HEK293 (cell line): ENCODE data around the gene SPEF1.

Experiments
- FEZF1 ChIP-seq: fragments of 450-650 bp; formaldehyde crosslinking; IDR thresholded peaks from 2 replicates; pipeline ENCODE4 v1.5.1; 2016; ENCODE audit warnings: missing biosample characterization, missing genetic modification characterization
- GLIS2 ChIP-seq: fragments of 450-650 bp; formaldehyde crosslinking; IDR thresholded peaks from 2 replicates; pipeline ENCODE4 v1.5.1; 2016; ENCODE audit warnings: missing biosample characterization, missing genetic modification characterization
- KLF8 ChIP-seq: fragments of 450-650 bp; formaldehyde crosslinking; IDR thresholded peaks from 2 replicates; pipeline ENCODE4 v1.5.1; 2016; ENCODE audit warnings: missing biosample characterization, missing genetic modification characterization
- KLF9 ChIP-seq: fragments of 450-650 bp; formaldehyde crosslinking; IDR thresholded peaks from 2 replicates; pipeline ENCODE4 v1.5.1; 2016; ENCODE audit warnings: missing biosample characterization, missing genetic modification characterization, low read depth
- SETDB1 ChIP-seq: IDR thresholded peaks from one replicate; pipeline ENCODE4 v1.6.1; 2017; ENCODE audit warnings: mild to moderate bottlenecking, low read length, moderate library complexity, mixed read lengths; ENCODE audit not compliant: insufficient read length
- SP7 ChIP-seq: fragments of 450-650 bp; formaldehyde crosslinking; IDR thresholded peaks from 2 replicates; pipeline ENCODE4 v1.5.1; 2016; ENCODE audit warnings: missing biosample characterization, missing genetic modification characterization
- TRIM28 ChIP-seq: IDR thresholded peaks from 2 replicates; pipeline ENCODE4 v1.6.1; 2011; ENCODE audit warnings: low read length, control low read depth, borderline replicate concordance
- ZBTB1 ChIP-seq: fragments of 450-650 bp; formaldehyde crosslinking; IDR thresholded peaks from 2 replicates; pipeline ENCODE4 v1.5.1; 2016; ENCODE audit warnings: missing biosample characterization, missing genetic modification characterization
- ZBTB8A ChIP-seq: fragments of 450-650 bp; formaldehyde crosslinking; IDR thresholded peaks from 2 replicates; pipeline ENCODE4 v1.5.1; 2016; ENCODE audit warnings: missing biosample characterization, missing genetic modification characterization
- ZEB2 ChIP-seq: fragments of 450-650 bp; formaldehyde crosslinking; IDR thresholded peaks from 2 replicates; pipeline ENCODE4 v1.5.1; 2016; ENCODE audit warnings: missing biosample characterization, missing genetic modification characterization
- ZFHX2 ChIP-seq: fragments of 450-650 bp; formaldehyde crosslinking; conservative IDR thresholded peaks from 2 replicates; pipeline ENCODE4 v1.5.1; 2016; ENCODE audit warnings: missing biosample characterization, missing genetic modification characterization
- ZNF324 ChIP-seq: fragments of 450-650 bp; formaldehyde crosslinking; IDR thresholded peaks from 2 replicates; pipeline ENCODE4 v1.5.1; 2016; ENCODE audit warnings: missing biosample characterization, missing genetic modification characterization
- ZNF473 ChIP-seq: fragments of 450-650 bp; formaldehyde crosslinking; IDR thresholded peaks from 2 replicates; pipeline ENCODE4 v1.5.1; 2017; ENCODE audit warnings: missing biosample characterization, missing genetic modification characterization
- ZNF501 ChIP-seq: fragments of 450-650 bp; formaldehyde crosslinking; IDR thresholded peaks from 2 replicates; pipeline ENCODE4 v1.5.1; 2016; ENCODE audit warnings: missing biosample characterization, missing genetic modification characterization
- ZNF521 ChIP-seq: fragments of 450-650 bp; formaldehyde crosslinking; IDR thresholded peaks from 2 replicates; pipeline ENCODE4 v1.5.1; 2017; ENCODE audit warnings: missing biosample characterization, mild to moderate bottlenecking, missing genetic modification characterization
- ZNF561 ChIP-seq: fragments of 450-650 bp; IDR thresholded peaks from 2 replicates; pipeline ENCODE4 v1.5.1; 2018; ENCODE audit warnings: missing biosample characterization, missing genetic modification characterization, borderline replicate concordance
- ZNF623 ChIP-seq: fragments of 450-650 bp; formaldehyde crosslinking; IDR thresholded peaks from 2 replicates; pipeline ENCODE4 v1.5.1; 2016; ENCODE audit warnings: missing biosample characterization, missing genetic modification characterization
- ZNF654 ChIP-seq: fragments of 450-650 bp; formaldehyde crosslinking; IDR thresholded peaks from 2 replicates; pipeline ENCODE4 v1.5.1; 2016; ENCODE audit warnings: low read depth, missing biosample characterization, missing genetic modification characterization
- TF ChIP-seq, protein P1 (sequence below): fragments of 450-650 bp; formaldehyde crosslinking; IDR thresholded peaks from 2 replicates; pipeline ENCODE4 v1.5.1; 2016; ENCODE audit warnings: missing biosample characterization, missing genetic modification characterization
- TF ChIP-seq, protein P2 (sequence below): fragments of 450-650 bp; formaldehyde crosslinking; IDR thresholded peaks from 2 replicates; pipeline ENCODE4 v1.5.1; 2016; ENCODE audit warnings: missing biosample characterization, missing genetic modification characterization
- TF ChIP-seq, protein P3 (sequence below): sonication (generic); formaldehyde crosslinking; IDR thresholded peaks from 2 replicates; pipeline ENCODE4 v1.8.1; 2022; ENCODE audit warnings: mild to moderate bottlenecking, moderate library complexity, missing genetic modification reagents
- TF ChIP-seq, protein P4 (sequence below): fragments of 450-650 bp; formaldehyde crosslinking; IDR thresholded peaks from 2 replicates; pipeline ENCODE4 v1.5.1; 2017; ENCODE audit warnings: missing biosample characterization, missing genetic modification characterization
- TF ChIP-seq, protein P5 (sequence below): fragments of 450-650 bp; formaldehyde crosslinking; IDR thresholded peaks from 2 replicates; pipeline ENCODE4 v1.5.1; 2017; ENCODE audit warnings: missing biosample characterization, mild to moderate bottlenecking, missing genetic modification characterization, moderate library complexity
- TF ChIP-seq, protein P6 (sequence below): fragments of 450-650 bp; formaldehyde crosslinking; IDR thresholded peaks from 2 replicates; pipeline ENCODE4 v1.5.1; 2016; ENCODE audit warnings: missing biosample characterization, missing genetic modification characterization
- TF ChIP-seq, protein P7 (sequence below): fragments of 450-650 bp; formaldehyde crosslinking; IDR thresholded peaks from 2 replicates; pipeline ENCODE4 v1.5.1; 2016; ENCODE audit warnings: missing biosample characterization, missing genetic modification characterization

The SPEF1 gene

DNA sequence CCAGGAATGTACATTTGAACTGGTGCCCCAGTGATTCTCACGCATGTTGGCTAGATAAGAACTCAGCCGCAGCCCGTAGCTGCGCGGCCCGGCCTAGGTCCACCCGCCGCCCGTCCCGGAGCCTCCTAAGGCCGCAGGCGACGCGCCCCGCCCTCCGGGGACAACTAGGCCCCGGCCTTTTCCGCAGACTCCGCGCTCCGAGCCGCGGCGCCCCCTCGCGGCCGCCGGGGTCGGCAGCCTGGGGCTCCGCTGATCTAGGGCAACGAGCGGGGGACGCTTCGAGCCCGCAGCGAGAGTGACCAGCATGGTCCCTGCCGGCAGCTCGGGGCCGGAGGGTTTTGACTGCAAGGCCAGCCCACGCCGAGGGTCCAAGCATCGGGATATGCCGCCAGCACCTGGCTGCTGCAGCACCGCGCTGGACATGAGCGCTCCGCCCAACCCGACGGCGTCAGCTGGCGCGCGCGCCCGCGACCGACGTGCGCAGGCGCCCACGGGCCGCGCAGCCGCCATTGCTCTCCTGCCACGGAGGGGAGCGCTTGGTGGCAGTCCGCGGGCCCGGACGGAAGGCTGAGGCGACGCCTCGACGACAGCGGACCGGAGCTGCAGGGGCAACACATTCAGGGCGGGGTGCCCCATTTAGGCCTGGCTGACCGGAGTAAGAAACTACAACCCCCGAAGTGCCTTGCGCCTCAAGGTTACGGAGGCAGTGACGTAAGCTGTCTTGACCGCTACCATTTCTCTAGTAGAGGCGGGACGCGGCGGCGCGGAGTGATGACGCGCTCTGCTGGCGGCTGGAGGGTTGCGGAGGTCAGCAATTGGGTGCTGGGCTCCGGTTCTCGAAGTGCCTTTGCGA, 39.0 kb upstream of the SPEF1 start, which contains the start of gene AP5S1 (continued):
- TF ChIP-seq FEZF1 (tag by site-specific recombination) (0 out of 2 replicates have a peak, but pooled peaks have one; percentile 45), ZNF561 (tag by site-specific recombination) (peak; percentile 75), ZNF473 (tag by site-specific recombination) (no peak), KLF9 (tag by site-specific recombination) (peak; percentile 76), ZNF501 (0 out of 2 replicates have a peak, but pooled peaks have one; percentile 44), ZBTB1 (0 out of 2 replicates have a peak, but pooled peaks have one; percentile 60), ZEB2 (tag by site-specific recombination) (peak; percentile 92), ZFHX2 (tag by site-specific recombination) (peak; percentile 78), ZBTB8A (tag by site-specific recombination) (peak; percentile 94), ZNF654 (tag by site-specific recombination) (no peak; the same call in 1 of the 2 replicates), KLF8 (tag by site-specific recombination) (peak; percentile 44), GLIS2 (tag by site-specific recombination) (no peak), ZNF623 (no peak), SP7 (tag by site-specific recombination) (peak; percentile 84), SETDB1 (no peak), TRIM28 (peak; percentile 86; the same call in 1 of the 2 replicates), ZNF521 (tag by site-specific recombination) (no peak), ZNF324 (peak; percentile 83; the same call in 1 of the 2 replicates)
- TF ChIP-seq, protein P1, sequence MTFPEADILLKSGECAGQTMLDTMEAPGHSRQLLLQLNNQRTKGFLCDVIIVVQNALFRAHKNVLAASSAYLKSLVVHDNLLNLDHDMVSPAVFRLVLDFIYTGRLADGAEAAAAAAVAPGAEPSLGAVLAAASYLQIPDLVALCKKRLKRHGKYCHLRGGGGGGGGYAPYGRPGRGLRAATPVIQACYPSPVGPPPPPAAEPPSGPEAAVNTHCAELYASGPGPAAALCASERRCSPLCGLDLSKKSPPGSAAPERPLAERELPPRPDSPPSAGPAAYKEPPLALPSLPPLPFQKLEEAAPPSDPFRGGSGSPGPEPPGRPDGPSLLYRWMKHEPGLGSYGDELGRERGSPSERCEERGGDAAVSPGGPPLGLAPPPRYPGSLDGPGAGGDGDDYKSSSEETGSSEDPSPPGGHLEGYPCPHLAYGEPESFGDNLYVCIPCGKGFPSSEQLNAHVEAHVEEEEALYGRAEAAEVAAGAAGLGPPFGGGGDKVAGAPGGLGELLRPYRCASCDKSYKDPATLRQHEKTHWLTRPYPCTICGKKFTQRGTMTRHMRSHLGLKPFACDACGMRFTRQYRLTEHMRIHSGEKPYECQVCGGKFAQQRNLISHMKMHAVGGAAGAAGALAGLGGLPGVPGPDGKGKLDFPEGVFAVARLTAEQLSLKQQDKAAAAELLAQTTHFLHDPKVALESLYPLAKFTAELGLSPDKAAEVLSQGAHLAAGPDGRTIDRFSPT (tag by site-specific recombination): 0 out of 2 replicates have a peak, but pooled peaks have one; percentile 17
- TF ChIP-seq, protein P2, sequence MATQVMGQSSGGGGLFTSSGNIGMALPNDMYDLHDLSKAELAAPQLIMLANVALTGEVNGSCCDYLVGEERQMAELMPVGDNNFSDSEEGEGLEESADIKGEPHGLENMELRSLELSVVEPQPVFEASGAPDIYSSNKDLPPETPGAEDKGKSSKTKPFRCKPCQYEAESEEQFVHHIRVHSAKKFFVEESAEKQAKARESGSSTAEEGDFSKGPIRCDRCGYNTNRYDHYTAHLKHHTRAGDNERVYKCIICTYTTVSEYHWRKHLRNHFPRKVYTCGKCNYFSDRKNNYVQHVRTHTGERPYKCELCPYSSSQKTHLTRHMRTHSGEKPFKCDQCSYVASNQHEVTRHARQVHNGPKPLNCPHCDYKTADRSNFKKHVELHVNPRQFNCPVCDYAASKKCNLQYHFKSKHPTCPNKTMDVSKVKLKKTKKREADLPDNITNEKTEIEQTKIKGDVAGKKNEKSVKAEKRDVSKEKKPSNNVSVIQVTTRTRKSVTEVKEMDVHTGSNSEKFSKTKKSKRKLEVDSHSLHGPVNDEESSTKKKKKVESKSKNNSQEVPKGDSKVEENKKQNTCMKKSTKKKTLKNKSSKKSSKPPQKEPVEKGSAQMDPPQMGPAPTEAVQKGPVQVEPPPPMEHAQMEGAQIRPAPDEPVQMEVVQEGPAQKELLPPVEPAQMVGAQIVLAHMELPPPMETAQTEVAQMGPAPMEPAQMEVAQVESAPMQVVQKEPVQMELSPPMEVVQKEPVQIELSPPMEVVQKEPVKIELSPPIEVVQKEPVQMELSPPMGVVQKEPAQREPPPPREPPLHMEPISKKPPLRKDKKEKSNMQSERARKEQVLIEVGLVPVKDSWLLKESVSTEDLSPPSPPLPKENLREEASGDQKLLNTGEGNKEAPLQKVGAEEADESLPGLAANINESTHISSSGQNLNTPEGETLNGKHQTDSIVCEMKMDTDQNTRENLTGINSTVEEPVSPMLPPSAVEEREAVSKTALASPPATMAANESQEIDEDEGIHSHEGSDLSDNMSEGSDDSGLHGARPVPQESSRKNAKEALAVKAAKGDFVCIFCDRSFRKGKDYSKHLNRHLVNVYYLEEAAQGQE (tag by site-specific recombination): peak; percentile 27
- TF ChIP-seq, protein P3, sequence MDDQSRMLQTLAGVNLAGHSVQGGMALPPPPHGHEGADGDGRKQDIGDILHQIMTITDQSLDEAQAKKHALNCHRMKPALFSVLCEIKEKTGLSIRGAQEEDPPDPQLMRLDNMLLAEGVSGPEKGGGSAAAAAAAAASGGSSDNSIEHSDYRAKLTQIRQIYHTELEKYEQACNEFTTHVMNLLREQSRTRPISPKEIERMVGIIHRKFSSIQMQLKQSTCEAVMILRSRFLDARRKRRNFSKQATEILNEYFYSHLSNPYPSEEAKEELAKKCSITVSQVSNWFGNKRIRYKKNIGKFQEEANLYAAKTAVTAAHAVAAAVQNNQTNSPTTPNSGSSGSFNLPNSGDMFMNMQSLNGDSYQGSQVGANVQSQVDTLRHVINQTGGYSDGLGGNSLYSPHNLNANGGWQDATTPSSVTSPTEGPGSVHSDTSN (CRISPR knock-in tag): peak; percentile 71; the same call in 1 of the 2 replicates
- TF ChIP-seq, protein P4, sequence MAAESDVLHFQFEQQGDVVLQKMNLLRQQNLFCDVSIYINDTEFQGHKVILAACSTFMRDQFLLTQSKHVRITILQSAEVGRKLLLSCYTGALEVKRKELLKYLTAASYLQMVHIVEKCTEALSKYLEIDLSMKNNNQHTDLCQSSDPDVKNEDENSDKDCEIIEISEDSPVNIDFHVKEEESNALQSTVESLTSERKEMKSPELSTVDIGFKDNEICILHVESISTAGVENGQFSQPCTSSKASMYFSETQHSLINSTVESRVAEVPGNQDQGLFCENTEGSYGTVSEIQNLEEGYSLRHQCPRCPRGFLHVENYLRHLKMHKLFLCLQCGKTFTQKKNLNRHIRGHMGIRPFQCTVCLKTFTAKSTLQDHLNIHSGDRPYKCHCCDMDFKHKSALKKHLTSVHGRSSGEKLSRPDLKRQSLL: peak; percentile 41
- TF ChIP-seq, protein P5, sequence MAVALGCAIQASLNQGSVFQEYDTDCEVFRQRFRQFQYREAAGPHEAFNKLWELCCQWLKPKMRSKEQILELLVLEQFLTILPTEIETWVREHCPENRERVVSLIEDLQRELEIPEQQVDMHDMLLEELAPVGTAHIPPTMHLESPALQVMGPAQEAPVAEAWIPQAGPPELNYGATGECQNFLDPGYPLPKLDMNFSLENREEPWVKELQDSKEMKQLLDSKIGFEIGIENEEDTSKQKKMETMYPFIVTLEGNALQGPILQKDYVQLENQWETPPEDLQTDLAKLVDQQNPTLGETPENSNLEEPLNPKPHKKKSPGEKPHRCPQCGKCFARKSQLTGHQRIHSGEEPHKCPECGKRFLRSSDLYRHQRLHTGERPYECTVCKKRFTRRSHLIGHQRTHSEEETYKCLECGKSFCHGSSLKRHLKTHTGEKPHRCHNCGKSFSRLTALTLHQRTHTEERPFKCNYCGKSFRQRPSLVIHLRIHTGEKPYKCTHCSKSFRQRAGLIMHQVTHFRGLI (tag by site-specific recombination): peak; percentile 98
- TF ChIP-seq, protein P6, sequence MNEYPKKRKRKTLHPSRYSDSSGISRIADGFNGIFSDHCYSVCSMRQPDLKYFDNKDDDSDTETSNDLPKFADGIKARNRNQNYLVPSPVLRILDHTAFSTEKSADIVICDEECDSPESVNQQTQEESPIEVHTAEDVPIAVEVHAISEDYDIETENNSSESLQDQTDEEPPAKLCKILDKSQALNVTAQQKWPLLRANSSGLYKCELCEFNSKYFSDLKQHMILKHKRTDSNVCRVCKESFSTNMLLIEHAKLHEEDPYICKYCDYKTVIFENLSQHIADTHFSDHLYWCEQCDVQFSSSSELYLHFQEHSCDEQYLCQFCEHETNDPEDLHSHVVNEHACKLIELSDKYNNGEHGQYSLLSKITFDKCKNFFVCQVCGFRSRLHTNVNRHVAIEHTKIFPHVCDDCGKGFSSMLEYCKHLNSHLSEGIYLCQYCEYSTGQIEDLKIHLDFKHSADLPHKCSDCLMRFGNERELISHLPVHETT (tag by site-specific recombination): peak; percentile 85; the same call in 1 of the 2 replicates
- TF ChIP-seq, protein P7, sequence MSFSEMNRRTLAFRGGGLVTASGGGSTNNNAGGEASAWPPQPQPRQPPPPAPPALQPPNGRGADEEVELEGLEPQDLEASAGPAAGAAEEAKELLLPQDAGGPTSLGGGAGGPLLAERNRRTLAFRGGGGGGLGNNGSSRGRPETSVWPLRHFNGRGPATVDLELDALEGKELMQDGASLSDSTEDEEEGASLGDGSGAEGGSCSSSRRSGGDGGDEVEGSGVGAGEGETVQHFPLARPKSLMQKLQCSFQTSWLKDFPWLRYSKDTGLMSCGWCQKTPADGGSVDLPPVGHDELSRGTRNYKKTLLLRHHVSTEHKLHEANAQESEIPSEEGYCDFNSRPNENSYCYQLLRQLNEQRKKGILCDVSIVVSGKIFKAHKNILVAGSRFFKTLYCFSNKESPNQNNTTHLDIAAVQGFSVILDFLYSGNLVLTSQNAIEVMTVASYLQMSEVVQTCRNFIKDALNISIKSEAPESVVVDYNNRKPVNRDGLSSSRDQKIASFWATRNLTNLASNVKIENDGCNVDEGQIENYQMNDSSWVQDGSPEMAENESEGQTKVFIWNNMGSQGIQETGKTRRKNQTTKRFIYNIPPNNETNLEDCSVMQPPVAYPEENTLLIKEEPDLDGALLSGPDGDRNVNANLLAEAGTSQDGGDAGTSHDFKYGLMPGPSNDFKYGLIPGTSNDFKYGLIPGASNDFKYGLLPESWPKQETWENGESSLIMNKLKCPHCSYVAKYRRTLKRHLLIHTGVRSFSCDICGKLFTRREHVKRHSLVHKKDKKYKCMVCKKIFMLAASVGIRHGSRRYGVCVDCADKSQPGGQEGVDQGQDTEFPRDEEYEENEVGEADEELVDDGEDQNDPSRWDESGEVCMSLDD (tag by site-specific recombination): peak; percentile 68
